GM10266 (cell line): ENCODE data around the gene PADI3.

Experiments used
- DNase-seq: peaks from one replicate; pipeline ENCODE4 v3.0.0; 2012; ENCODE audit errors: extremely low spot score
- TF ChIP-seq, protein P1 (sequence below): IDR thresholded peaks from 2 replicates; pipeline ENCODE4 v1.5.1; 2012; ENCODE audit warnings: mild to moderate bottlenecking, low read depth; ENCODE audit not compliant: control insufficient read depth, insufficient read depth; ENCODE audit errors: missing control alignments

Gene PADI3

DNA sequence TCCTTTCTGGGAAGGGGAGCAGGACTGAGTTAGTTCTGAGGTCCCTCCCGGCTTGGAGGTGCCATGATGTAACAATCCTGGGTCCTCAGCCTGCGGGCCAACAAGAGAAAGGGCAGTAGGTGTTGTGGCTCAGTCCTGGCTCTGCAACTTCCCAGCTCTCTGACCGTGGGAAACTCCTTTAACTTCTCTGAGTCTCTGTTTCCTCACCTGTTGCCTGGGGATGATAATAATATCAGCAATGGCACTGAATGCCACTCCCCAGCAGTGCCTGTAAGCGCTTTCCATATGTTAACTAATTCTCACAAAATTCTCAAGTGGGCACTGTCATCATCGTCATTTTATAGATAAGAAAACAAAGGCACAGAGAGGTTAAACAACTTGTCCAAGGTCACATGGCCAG is 2.3 kb downstream of the PADI3 start:
- no peak for DNase-seq
- TF ChIP-seq, protein P1, sequence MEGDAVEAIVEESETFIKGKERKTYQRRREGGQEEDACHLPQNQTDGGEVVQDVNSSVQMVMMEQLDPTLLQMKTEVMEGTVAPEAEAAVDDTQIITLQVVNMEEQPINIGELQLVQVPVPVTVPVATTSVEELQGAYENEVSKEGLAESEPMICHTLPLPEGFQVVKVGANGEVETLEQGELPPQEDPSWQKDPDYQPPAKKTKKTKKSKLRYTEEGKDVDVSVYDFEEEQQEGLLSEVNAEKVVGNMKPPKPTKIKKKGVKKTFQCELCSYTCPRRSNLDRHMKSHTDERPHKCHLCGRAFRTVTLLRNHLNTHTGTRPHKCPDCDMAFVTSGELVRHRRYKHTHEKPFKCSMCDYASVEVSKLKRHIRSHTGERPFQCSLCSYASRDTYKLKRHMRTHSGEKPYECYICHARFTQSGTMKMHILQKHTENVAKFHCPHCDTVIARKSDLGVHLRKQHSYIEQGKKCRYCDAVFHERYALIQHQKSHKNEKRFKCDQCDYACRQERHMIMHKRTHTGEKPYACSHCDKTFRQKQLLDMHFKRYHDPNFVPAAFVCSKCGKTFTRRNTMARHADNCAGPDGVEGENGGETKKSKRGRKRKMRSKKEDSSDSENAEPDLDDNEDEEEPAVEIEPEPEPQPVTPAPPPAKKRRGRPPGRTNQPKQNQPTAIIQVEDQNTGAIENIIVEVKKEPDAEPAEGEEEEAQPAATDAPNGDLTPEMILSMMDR = no peak

DNA sequence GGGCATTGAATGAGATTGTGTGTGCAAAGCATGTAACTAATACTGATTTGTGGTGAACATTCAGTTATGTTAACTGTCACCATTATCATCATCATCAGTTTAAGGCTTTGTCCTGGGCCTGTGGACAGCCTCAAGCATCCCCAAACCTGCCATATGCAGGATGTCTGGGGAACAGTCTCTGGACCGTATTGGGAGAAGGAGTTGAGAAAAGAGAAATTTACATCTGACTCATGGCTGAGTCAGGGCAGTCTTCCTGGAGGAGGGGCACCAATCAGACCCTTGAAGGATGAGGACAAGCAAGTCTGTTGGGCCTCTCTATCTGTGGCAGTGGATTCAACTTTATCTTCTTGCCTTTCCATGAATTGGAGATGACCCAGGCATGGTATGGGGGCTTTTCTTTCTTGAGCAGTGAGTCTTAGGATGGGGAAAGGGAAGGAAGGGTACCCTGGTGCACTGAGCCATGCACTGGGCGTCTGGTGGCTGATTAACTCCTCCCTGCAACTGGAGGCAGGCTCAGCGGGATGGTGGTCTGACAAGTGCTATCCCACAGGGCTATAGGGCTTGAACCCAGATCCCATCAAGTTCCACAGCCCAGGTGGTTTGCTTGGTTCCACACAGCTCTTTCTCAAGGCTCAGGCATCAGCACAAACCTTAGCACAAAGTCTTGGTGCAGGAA is 2.9 kb downstream of the PADI3 start:
- TF ChIP-seq, protein P1 = no peak
- DNase-seq = no peak

DNA sequence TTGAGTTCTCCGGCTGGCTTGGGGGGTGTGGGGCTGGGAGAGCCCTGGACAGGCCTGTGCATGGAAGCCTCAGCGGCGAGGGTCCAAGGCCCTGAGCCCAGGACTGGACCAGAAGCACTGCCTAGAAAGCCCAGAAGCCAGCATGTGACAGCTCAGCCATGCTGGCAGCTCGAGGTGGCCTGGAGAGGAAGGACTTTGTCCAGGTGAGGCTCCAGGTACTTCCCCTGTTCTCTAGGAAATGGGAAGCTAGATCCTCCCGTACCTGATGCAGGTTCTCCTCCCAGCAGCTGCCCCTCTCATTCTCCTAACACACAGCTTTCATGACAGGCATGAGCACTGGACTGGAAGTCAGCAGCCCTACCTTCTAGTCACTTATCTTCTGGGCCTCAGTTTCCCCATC is 6.4 kb downstream of the PADI3 start:
- TF ChIP-seq, protein P1 = no peak

DNA sequence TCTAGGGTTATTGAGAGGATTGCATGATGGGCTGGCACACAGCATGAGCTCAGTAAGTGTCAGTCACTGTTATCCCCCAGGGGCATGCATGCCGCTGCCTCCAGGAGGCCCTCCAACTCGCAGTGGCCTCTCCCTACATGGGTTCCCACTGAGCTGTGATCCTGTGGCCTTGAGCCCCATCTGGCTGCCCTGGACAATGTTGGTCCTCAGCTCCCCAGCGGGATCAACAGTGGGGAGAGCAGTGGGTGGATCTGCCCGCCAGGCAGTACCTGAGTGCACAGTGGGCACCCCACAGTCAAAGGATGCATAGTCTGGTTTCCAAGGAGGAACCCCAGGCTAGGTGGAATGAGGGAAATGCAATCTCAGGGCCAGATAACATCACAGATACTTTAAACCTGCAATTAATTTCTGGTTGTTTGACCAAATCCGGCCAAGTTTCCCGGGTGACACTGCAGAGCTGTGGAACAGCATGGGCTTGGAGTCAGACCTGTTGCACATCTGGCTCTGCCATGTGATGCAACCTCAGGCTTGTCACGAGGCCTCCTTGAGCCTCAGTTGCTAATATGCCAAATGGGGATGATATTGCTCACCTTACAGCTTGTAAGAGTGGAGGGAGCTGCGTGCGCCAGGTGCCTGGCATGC is 9.3 kb downstream of the PADI3 start:
- no peak for DNase-seq
- TF ChIP-seq, protein P1 = no peak

More for the DNA sequence above, 6.4 kb downstream of the PADI3 start:
- no peak for DNase-seq

DNA sequence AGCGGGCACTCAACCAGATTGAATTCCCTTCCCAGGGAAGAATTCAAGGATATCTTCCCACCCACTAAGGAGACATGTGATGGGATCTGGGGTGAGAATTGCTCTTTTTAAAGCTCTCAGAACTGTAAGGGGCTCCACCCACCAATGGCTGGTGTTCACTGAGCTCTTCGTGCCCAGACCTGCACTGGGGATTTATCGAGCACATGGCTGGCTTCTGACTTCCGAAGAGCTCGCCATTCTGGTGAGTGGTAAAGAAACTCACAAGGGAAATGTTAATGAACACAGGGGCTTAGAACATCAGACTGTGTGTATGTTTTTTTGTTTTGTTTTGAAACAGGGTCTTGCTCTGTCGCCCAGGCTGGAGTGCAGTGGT is 9.8 kb downstream of the PADI3 start:
- no peak for DNase-seq
- TF ChIP-seq, protein P1 = no peak

DNA sequence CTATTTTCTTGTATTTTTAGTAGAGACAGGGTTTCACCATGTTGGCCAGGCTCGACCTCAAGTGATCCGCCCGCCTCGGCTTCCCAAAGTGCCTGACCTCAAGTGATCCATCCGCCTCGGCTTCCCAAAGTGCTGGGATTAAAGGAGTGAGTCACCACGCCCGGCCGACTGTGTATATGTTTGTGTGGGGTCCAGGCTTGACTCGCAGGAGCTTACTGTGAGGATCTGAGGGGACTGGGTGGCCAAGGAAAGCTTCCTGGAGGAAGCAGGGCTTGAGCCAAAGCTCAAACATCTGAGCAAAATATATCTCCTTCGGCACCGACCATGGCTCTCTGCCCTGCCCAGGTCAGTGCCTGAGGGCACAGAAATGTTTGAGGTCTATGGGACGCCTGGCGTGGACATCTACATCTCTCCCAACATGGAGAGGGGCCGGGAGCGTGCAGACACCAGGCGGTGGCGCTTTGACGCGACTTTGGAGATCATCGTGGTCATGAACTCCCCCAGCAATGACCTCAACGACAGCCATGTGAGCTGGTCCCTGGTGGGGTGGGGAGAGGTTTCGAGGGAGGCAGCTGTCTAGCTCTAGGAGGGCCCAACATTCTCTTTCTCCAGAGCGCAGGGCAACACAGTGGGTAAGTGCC is 10.5 kb downstream of the PADI3 start:
- no peak for DNase-seq
- TF ChIP-seq, protein P1 = no peak

DNA sequence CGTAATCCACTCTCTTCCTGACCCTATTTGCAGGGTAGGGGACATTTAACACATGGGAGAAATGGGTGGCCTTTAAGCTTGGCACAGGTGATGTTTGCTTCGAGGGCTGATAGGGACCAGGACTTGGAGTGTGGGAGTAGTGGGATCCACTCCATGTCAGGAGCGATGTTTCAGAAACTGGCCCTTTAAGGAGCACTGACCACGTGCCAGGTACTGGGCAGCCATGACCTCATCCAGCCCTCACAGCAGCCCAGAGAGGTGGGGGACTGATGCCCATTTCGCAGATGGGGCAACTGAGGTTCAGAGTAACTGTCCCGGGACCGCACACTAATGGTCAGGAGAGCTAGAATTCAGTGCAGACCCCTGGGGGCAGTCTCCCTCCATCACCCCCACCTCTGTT is 11.4 kb downstream of the PADI3 start:
- DNase-seq = no peak
- TF ChIP-seq, protein P1 = no peak
